HG02610 (cell line): ENCODE measurements around the gene GRID1.
"Not testable (repeated sequence)": the region's sequence is repeated elsewhere in the genome, so short reads cannot be mapped to it uniquely, and the experiment has no call there.

Experiments
- ATAC-seq: cut with Tn5 transposase; IDR thresholded peaks from one replicate; pipeline ENCODE4 v1.9.1; 2021; ENCODE audit warnings: mild to moderate bottlenecking, moderate library complexity; ENCODE audit not compliant: unreplicated experiment

The GRID1 gene

DNA sequence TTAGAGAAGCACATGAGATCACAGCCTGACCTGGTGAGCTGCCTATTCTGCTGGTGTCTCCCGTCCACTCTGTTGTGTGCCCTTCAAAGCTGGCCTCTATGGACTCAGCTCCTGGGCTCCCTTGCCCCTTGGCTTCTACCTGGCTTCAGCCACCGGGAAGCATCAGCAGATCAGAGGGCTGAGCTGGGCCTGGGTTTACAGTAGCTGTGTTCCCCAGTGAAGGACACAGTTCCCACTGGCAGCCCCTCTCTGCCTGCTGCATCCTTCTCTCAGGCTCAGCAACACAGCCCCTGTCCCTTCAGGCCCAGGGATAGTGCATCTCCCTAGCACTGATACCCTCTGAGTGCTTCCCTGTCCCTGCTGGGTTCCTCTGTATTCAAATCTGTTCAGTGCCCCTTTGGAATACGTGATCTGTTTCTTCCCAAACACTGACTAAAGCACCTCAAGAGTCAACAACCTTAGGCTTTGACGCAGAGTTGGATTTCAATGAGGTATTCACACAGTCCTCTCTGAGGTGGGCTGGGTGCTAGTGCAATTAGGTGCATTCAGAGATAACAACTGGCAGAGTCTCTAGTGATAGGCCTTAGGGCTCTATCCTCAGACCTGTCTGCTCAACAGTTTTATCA, 109.8 kb downstream of the GRID1 start:
- no peak for ATAC-seq

DNA sequence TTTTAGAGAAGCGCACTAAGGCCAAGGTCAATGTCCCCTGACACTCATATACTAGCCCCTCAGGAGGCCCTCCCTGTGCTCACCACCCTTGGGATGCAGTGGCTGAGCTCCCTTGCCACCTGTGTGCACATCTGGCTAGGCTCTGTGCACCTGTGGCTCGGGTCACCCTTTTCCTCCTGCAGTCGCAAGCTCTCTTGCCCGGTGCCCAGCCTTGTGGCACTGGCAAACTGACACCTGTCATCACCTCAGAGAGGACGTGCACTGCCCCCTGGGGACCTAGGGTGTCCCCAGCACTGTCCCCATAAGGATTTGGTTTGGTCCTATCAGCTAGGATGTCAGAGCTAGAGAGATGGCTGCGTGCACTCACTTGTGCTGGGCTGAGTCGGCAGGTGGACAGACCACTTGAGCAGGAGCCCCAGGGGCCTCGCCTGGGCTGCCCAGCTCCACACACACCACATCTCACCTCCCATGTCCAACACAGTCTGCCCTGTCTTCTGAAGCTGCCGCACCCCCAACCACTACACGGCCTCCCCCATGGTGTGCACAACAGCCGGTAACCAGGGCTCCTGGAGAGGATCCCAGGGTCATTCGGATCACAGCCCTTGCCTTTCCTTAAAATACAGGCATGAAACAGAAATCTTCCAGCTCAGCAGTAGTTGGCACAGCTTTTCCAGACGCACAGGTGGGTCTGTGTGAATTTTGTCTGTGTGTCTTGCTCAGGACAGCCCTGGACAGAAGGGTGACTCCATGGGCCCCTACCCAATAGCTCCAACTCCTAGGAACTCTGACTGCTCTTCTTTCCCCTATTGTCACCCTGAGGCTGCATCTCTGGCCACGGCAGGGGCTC, 111.0 kb downstream of the GRID1 start:
- no peak for ATAC-seq

DNA sequence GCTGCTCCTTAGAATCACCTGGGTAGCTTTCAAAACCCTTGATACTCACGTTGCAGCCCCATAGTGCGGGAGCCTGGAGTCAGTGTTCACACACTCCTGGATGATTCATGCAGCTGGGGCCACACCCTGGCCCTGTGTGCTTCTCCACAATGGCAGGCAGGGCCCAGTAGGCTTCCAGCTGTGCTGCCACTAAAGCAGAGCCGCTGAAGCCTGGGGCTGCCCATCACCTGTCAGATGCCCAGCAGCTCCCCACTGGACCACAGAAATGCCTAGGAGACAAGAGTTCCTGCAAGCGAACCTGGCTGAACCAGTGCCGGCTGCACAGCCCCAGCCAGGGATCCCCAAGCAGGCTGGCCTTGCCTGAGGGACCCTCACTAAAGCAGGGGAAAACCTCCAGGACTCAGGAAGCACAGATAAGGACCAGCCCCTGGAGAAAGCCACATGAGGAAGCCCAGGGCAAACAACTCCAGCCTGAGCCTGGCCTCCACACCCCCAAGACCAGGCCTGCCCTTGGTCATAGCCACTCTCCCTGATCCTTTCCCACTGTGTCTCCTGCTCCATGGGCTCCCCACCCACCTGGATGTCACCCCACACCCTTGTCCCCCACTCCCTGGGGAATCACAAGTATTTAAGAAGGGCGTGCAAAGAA, 111.9 kb downstream of the GRID1 start:
- no peak for ATAC-seq

GRCh38 chr10:86254081-86254480, 112.5 kb downstream of the GRID1 start:
- ATAC-seq, result no peak

- no peak for ATAC-seq
Observed at GRCh38 chr10:86253091-86254072, 113.2 kb downstream of the GRID1 start.

DNA sequence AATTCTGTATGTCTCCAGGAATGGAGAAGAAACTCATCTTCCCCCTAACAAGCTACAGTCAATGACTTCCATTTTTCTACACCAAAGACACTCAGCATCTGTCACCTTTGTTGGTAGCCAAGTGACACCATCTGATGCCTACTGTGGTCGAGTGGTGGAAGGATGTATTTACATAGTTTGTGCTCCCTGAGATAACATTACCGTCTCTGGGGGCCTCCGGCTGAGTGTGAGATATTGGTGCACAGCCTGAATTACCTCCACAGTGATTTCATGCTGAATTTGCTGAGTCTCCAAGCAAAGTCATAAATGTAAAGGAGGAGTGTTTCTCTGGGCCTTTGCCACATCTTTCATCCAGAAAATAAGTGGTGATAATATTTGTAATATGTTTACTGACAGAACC, 114.0 kb downstream of the GRID1 start:
- no peak for ATAC-seq

- ATAC-seq, result no peak
Observed at GRCh38 chr10:86252079-86252478, 114.5 kb downstream of the GRID1 start.

DNA sequence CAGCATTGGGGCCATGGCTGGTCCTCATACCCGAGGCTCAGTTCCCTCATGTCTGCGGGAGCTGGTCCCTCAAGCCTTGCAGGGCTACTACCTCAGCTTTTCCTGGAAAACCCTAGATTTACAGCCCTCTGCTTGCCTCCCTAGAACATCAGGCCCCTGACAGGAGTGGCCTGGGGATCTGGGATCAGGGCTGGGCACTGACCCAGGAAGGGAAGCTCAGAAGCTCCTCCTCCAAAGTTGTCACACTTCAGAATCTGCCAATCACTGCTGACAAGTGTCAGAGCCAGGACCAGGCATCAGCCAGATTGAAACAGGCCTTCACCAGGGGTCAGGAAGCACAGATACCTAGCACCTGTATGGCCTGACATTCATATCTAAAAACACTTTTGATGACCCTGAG, 115.2 kb downstream of the GRID1 start:
- no peak for ATAC-seq

- no peak for ATAC-seq
Observed at GRCh38 chr10:86250399-86250798, 116.2 kb downstream of the GRID1 start.

- ATAC-seq, result no peak
Observed at GRCh38 chr10:86249794-86250193, 116.8 kb downstream of the GRID1 start.

GRCh38 chr10:86248062-86248461, 118.5 kb downstream of the GRID1 start:
- no peak for ATAC-seq

- ATAC-seq, result no peak
Observed at GRCh38 chr10:86247588-86247987, 119.0 kb downstream of the GRID1 start.

DNA sequence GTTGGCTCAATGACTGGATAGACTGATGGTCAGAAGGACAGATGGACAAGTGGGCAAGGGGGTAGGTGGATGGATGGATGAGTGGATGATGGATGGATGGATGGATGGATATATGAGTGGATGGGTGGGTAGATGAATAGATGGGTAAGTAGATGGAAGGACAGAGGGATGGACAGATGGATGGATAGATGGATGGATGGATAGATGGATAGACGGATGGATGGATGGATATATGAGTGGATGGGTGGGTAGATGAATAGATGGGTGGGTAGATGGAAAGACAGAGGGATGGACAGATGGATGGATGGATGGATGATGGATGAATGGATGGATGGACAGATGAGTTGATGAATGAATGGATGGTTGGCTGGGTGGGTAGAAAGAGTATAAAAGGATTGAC, 119.5 kb downstream of the GRID1 start:
- ATAC-seq, result no peak

- no peak for ATAC-seq
Observed at GRCh38 chr10:86246279-86246940, 120.2 kb downstream of the GRID1 start.

GRCh38 chr10:86245015-86245394, 121.6 kb downstream of the GRID1 start:
- no peak for ATAC-seq

DNA sequence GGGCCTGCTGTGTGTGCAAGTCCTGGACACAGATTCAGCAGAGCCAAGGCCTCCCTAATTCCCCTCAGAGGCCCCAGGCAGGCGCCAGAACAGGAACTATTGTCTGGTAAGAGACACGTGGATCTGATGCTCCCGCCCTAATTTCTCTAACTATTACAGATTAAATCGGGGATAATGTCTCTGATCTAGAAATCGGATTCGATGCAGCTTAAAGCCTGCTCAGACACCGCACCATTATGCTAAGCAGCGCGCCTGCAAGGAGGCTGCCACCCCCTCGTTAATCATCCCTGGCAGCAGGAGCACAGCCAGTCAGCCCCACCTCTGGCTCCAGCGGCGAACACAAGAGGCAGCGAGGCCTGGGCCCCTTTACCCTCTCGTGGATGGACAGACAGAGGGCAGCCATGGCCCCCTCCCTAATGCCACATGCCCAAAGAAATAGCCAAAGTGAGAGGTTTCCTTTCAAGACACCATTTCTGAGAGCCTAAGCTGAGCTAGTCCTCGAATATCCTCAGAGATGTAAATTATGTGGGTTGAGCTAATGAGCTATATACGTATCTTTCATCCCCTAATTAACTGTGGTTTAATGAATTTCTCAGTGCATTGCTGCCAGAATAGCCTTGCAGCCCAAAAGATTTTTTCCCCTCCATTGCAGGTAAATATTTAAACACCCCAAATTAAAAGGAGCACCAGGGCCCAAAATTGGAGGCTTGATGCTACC, 122.1 kb downstream of the GRID1 start:
- ATAC-seq, result no peak

GRCh38 chr10:86243651-86244155, 122.9 kb downstream of the GRID1 start:
- no peak for ATAC-seq

- no peak for ATAC-seq
Observed at GRCh38 chr10:86242761-86243160, 123.8 kb downstream of the GRID1 start.

GRCh38 chr10:86238089-86238488, 128.5 kb downstream of the GRID1 start:
- ATAC-seq, result not testable (repeated sequence)
